ENCODE results near the gene BCORL1. TPM values are rescaled to one million over a fixed set of nuclear protein-coding genes. Genes with fewer than 3 reads are reported as not detected.

The BCORL1 gene
- total RNA-seq, 1 experiment from 2014 or later = 13.3 TPM

DNA sequence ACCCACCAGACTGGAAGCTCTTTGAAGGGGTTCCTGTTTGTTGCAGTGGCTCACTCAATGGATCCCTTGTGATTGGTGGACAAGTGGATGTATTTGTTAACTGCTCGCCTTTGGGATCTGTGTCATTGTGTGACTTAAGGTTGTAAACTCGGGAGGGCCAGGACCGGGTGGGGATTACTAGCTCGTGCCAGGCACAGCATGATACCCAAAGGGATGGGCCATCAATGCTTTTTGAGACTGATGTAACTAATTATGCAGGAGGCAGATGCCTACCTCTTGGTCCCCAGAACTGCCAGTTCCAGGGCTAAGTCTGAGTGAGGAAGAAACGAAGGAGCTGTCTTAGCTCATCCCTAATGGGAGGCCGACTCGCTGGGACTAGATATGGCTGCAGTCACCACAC is 48.7 kb upstream of the BCORL1 start:
- Histone ChIP-seq H3K27ac (ENCODE audit: low read depth, low read length, poor library complexity, severe bottlenecking) (no peak overlapping the region), H3K4me3 (ENCODE audit: low read depth, low read length, poor library complexity, severe bottlenecking) (no peak overlapping the region), H3K36me3 (ENCODE audit: insufficient read depth, low read length, poor library complexity, severe bottlenecking) (no peaks in the 10 kb centered on the region), H3K4me1 (ENCODE audit: insufficient read depth, low read length, poor library complexity, severe bottlenecking) (no peaks in the 10 kb centered on the region), H3K9me3 (ENCODE audit: low read depth, low read length, poor library complexity, severe bottlenecking) (no peaks in the 10 kb centered on the region), H3K27me3 (replicated peaks; ENCODE audit: insufficient read depth, low read depth, low read length, poor library complexity) (no peaks in the 10 kb centered on the region)
- no TSS peak for BruUV-seq (replicated peaks)
- intact Hi-C loops (cut with micrococcal nuclease; ENCODE audit: unreplicated experiment) = loop anchor here (10.0 kb wide), 1 partner anchor 51 kb away; the partner anchor contains the start of gene BCORL1
- CTCF ChIA-PET = no interaction called here
- DNase-seq (ENCODE audit: low spot score) = no peak
- POLR2A ChIA-PET (ENCODE audit: low non-redundant PET) = no interaction called here
- TF ChIP-seq, protein P1, sequence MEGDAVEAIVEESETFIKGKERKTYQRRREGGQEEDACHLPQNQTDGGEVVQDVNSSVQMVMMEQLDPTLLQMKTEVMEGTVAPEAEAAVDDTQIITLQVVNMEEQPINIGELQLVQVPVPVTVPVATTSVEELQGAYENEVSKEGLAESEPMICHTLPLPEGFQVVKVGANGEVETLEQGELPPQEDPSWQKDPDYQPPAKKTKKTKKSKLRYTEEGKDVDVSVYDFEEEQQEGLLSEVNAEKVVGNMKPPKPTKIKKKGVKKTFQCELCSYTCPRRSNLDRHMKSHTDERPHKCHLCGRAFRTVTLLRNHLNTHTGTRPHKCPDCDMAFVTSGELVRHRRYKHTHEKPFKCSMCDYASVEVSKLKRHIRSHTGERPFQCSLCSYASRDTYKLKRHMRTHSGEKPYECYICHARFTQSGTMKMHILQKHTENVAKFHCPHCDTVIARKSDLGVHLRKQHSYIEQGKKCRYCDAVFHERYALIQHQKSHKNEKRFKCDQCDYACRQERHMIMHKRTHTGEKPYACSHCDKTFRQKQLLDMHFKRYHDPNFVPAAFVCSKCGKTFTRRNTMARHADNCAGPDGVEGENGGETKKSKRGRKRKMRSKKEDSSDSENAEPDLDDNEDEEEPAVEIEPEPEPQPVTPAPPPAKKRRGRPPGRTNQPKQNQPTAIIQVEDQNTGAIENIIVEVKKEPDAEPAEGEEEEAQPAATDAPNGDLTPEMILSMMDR (conservative IDR thresholded peaks at IDR 0.05; ENCODE audit: low read depth, low read length) = no peak
- TF ChIP-seq EZH2 (IDR thresholded peaks at IDR 0.05; ENCODE audit: borderline replicate concordance, low read depth, low read length, poor library complexity, severe bottlenecking) = no peak

DNA sequence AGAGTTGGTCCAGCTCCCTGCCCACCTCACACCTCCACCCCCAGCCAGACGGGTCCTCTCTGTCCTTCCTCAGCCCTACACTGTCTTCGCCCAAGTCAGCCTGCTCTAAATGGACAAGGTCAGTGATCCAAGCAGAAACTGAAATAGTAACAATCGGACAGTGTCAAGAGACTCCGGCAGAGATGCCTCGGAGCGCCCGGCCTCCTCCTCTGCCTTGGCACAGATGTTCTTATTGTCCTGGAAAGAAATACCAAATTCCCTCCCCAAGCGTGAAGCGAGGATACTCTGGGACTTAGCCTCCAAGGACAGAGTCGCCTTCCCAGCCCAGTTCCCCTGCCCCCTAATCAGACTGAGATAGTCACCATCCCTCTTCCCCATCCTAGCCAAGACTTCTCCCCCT is 48.0 kb upstream of the BCORL1 start:
- H3K27me3 ChIP-seq (replicated peaks; ENCODE audit: insufficient read depth, low read depth, low read length, poor library complexity) = no peaks in the 10 kb centered on the region
- no peak overlapping the region for H3K27ac ChIP-seq (ENCODE audit: low read depth, low read length, poor library complexity, severe bottlenecking)
- no peak overlapping the region for H3K4me3 ChIP-seq (ENCODE audit: low read depth, low read length, poor library complexity, severe bottlenecking)
- no peak for DNase-seq (ENCODE audit: low spot score)
- BruUV-seq (replicated peaks) = no TSS peak
- ChIA-PET POLR2A (ENCODE audit: low non-redundant PET) (no interaction called here), CTCF (no interaction called here)
- TF ChIP-seq EZH2 (IDR thresholded peaks at IDR 0.05; ENCODE audit: borderline replicate concordance, low read depth, low read length, poor library complexity, severe bottlenecking) = no peak
- TF ChIP-seq, protein P1 (conservative IDR thresholded peaks at IDR 0.05; ENCODE audit: low read depth, low read length) = no peak
- intact Hi-C loops (cut with micrococcal nuclease; ENCODE audit: unreplicated experiment) = loop anchor here (10.0 kb wide), 1 partner anchor 50 kb away; the partner anchor contains the start of gene BCORL1
- H3K4me1 ChIP-seq (ENCODE audit: insufficient read depth, low read length, poor library complexity, severe bottlenecking) = no peaks in the 10 kb centered on the region
- H3K36me3 ChIP-seq (ENCODE audit: insufficient read depth, low read length, poor library complexity, severe bottlenecking) = no peaks in the 10 kb centered on the region
- H3K9me3 ChIP-seq (ENCODE audit: low read depth, low read length, poor library complexity, severe bottlenecking) = no peaks in the 10 kb centered on the region

DNA sequence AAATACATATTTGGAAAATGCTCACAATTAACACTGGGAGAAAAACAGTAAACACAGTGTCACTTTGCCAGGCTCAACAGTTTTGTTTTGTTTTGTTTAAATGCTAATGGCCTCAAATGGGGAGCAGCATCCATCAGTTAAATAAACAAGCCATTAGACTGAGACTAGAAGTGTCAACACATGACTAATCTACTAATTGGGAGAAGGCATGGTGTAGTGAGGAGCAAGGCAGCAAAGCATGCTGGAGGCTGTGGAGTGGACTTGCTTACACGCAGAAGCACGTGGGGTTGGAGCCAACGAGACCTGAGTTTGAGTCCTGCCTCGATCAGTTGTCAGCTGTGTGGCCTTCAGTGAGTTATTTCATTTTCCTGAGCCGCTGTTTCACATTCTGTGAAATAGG is 47.5 kb upstream of the BCORL1 start:
- POLR2A ChIA-PET (ENCODE audit: low non-redundant PET) = no interaction called here
- Histone ChIP-seq H3K27me3 (replicated peaks; ENCODE audit: insufficient read depth, low read depth, low read length, poor library complexity) (no peaks in the 10 kb centered on the region), H3K27ac (ENCODE audit: low read depth, low read length, poor library complexity, severe bottlenecking) (no peak overlapping the region), H3K36me3 (ENCODE audit: insufficient read depth, low read length, poor library complexity, severe bottlenecking) (no peaks in the 10 kb centered on the region), H3K4me1 (ENCODE audit: insufficient read depth, low read length, poor library complexity, severe bottlenecking) (no peaks in the 10 kb centered on the region), H3K4me3 (ENCODE audit: low read depth, low read length, poor library complexity, severe bottlenecking) (no peak overlapping the region), H3K9me3 (ENCODE audit: low read depth, low read length, poor library complexity, severe bottlenecking) (no peaks in the 10 kb centered on the region)
- BruUV-seq (replicated peaks) = no TSS peak
- no peak for DNase-seq (ENCODE audit: low spot score)
- intact Hi-C loops (cut with micrococcal nuclease; ENCODE audit: unreplicated experiment) = loop anchor here (10.0 kb wide), 1 partner anchor 50 kb away; the partner anchor contains the start of gene BCORL1
- CTCF ChIA-PET = no interaction called here
- TF ChIP-seq EZH2 (IDR thresholded peaks at IDR 0.05; ENCODE audit: borderline replicate concordance, low read depth, low read length, poor library complexity, severe bottlenecking) = no peak
- TF ChIP-seq, protein P1 (conservative IDR thresholded peaks at IDR 0.05; ENCODE audit: low read depth, low read length) = no peak
